HCT116 (cell line): ENCODE results near the gene ANKRD13B. TPM values are rescaled to one million over a fixed set of nuclear protein-coding genes. Genes with fewer than 3 reads are reported as not detected.

Source experiments
- ATAC-seq: fragments of 200-7000 bp; cut with Tn5 transposase; 2 replicates; pipeline ENCODE4 v1.9.1; 2020; ENCODE audit warnings: mild to moderate bottlenecking, moderate library complexity
- BruUV-seq: library from RNA; stranded (reverse); fragments of 400-500 nt; replicated peaks from 2 replicates; lab custom pipeline; 2021; lab: Mats Ljungman, UMichigan
- CTCF ChIA-PET: fragments of 300-600 bp; sonication (Branson Sonifier 250); formaldehyde crosslinking; loops from one replicate; lab custom pipeline; 2021; ENCODE audit warnings: antibody characterized with exemption; lab: Charles Lee
- POLR2A ChIA-PET: fragments of 300-600, 350-600 bp; sonication (Branson Sonifier 250); formaldehyde crosslinking; loops from one replicate; lab custom pipeline; 2021; ENCODE audit warnings: antibody characterized with exemption; lab: Charles Lee
- RAD21 ChIA-PET, 2 experiments: fragments of 300-600 bp; sonication (Branson Sonifier 250); formaldehyde crosslinking; loops; one replicate each; lab custom pipeline; 2023; ENCODE audit warnings: low total read pairs in 2 of 2; ENCODE audit not compliant: uncharacterized antibody in 2 of 2, unreplicated experiment in 2 of 2, low non-redundant PET in 1 of 2; lab: Charles Lee
- DNase-seq: peaks from one replicate; pipeline ENCODE4 v3.0.0-alpha.2; 2010; ENCODE audit warnings: low read depth, low spot score
- H2AFZ ChIP-seq: fragments of 200-600 bp; shearing (Covaris generic), sonication (generic); 2 replicates; pipeline ENCODE4 v1.6.1; 2017; ENCODE audit warnings: low read depth, mixed run types, mixed read lengths, antibody characterized with exemption, low read length; ENCODE audit not compliant: poor library complexity, severe bottlenecking
- H3K27ac ChIP-seq: 2 replicates; pipeline ENCODE4 v1.5.1; 2012; ENCODE audit warnings: low read depth, low read length
- H3K27me3 ChIP-seq: fragments of 200-600 bp; sonication (generic); 2 replicates; pipeline ENCODE4 v1.6.1; 2016; ENCODE audit warnings: mixed run types, low read length, mixed read lengths; ENCODE audit not compliant: insufficient read depth
- H3K36me3 ChIP-seq, 2 experiments: fragments of 200-500 bp in 1 of 2; fragments of 200-600 bp in 1 of 2; sonication (Bioruptor generic) in 1 of 2; sonication (generic) in 1 of 2; 2 replicates each; pipeline versions ENCODE4 v1.5.1 to v1.6.1; 2014 to 2016; ENCODE audit warnings: low read length in 2 of 2, inconsistent platforms in 1 of 2, mixed read lengths in 1 of 2, mixed run types in 1 of 2; ENCODE audit not compliant: insufficient read depth in 2 of 2, control insufficient read depth in 1 of 2
- H3K4me1 ChIP-seq, 2 experiments: fragments of 200-600 bp in 1 of 2; sonication (generic) in 1 of 2; 2 replicates each; pipeline versions ENCODE4 v1.5.1 to v1.6.1; 2012 to 2017; ENCODE audit warnings: low read length in 2 of 2, inconsistent platforms in 1 of 2, mild to moderate bottlenecking in 1 of 2, mixed read lengths in 1 of 2, mixed run types in 1 of 2, moderate library complexity in 1 of 2; ENCODE audit not compliant: insufficient read depth in 2 of 2, control insufficient read depth in 1 of 2
- H3K4me2 ChIP-seq: fragments of 200-600 bp; sonication (generic); 2 replicates; pipeline ENCODE4 v1.6.1; 2017; ENCODE audit warnings: mixed run types, low read length, mixed read lengths
- H3K4me3 ChIP-seq, 2 experiments: fragments of 200-600 bp in 1 of 2; sonication (generic) in 1 of 2; replicated peaks in 1 of 2; 2 replicates each; pipeline ENCODE4 v1.5.1; 2011 to 2016; ENCODE audit warnings: low read length in 2 of 2, control low read depth in 1 of 2, low read depth in 1 of 2, mild to moderate bottlenecking in 1 of 2, mixed read lengths in 1 of 2, mixed run types in 1 of 2
- H3K79me2 ChIP-seq: fragments of 200-600 bp; sonication (generic); 2 replicates; pipeline ENCODE4 v1.6.1; 2017; ENCODE audit warnings: mild to moderate bottlenecking, mixed run types, low read length, moderate library complexity, mixed read lengths; ENCODE audit not compliant: insufficient read depth
- H3K9ac ChIP-seq: fragments of 200-600 bp; sonication (generic); 2 replicates; pipeline ENCODE4 v1.6.1; 2016; ENCODE audit warnings: low read length, mixed read lengths
- H3K9me2 ChIP-seq: fragments of 200-600 bp; sonication (generic), shearing (Covaris generic); 2 replicates; pipeline ENCODE4 v1.6.1; 2017; ENCODE audit warnings: mixed run types, mild to moderate bottlenecking, moderate library complexity; ENCODE audit not compliant: insufficient read depth
- H3K9me3 ChIP-seq, 2 experiments: fragments of 200-500 bp in 1 of 2; fragments of 200-600 bp in 1 of 2; sonication (Bioruptor generic) in 1 of 2; sonication (generic) in 1 of 2; 2 replicates each; pipeline ENCODE4 v1.6.1; 2014 to 2017; ENCODE audit warnings: low read length in 2 of 2, mixed read lengths in 2 of 2, inconsistent platforms in 1 of 2, low read depth in 1 of 2, mild to moderate bottlenecking in 1 of 2, mixed run types in 1 of 2, moderate library complexity in 1 of 2; ENCODE audit not compliant: control insufficient read depth in 1 of 2, insufficient read depth in 1 of 2
- H4K20me1 ChIP-seq: fragments of 200-600 bp; sonication (generic), shearing (Covaris generic); 2 replicates; pipeline ENCODE4 v1.6.1; 2017; ENCODE audit warnings: mixed run types, mild to moderate bottlenecking, moderate library complexity; ENCODE audit not compliant: insufficient read depth
- ATF3 ChIP-seq: IDR thresholded peaks from 2 replicates; pipeline ENCODE4 v1.6.1; 2012
- CBX3 ChIP-seq: IDR thresholded peaks from 2 replicates; pipeline ENCODE4 v1.6.1; 2012; ENCODE audit warnings: low read depth
- CTCF ChIP-seq, 3 experiments: fragments of 200-600 bp in 1 of 3; sonication (generic) in 1 of 3; IDR thresholded peaks in 2 of 3; conservative IDR thresholded peaks in 1 of 3; 2 replicates each; pipeline ENCODE4 v1.5.1; 2012 to 2017; ENCODE audit warnings: low read depth in 2 of 3, low read length in 2 of 3, antibody characterized with exemption in 1 of 3, borderline replicate concordance in 1 of 3, control low read depth in 1 of 3, mild to moderate bottlenecking in 1 of 3, mixed read lengths in 1 of 3, mixed run types in 1 of 3, moderate library complexity in 1 of 3; ENCODE audit not compliant: insufficient read depth in 1 of 3
- EGR1 ChIP-seq: IDR thresholded peaks from 2 replicates; pipeline ENCODE4 v1.6.1; 2012; ENCODE audit warnings: low read depth
- EZH2 ChIP-seq: fragments of 200-600 bp; sonication (generic); IDR thresholded peaks from 2 replicates; pipeline ENCODE4 v1.6.1; 2017; ENCODE audit warnings: antibody characterized with exemption, mixed run types
- EZH2phosphoT487 ChIP-seq: fragments of 200-600 bp; IDR thresholded peaks from 2 replicates; pipeline ENCODE4 v1.6.1; 2018; ENCODE audit warnings: antibody characterized with exemption, borderline replicate concordance
- FOSL1 ChIP-seq: IDR thresholded peaks from 2 replicates; pipeline ENCODE4 v1.6.1; 2012; ENCODE audit warnings: low read depth
- JUND ChIP-seq: IDR thresholded peaks from 2 replicates; pipeline ENCODE4 v1.6.1; 2012
- POLR2AphosphoS5 ChIP-seq: IDR thresholded peaks from 2 replicates; pipeline ENCODE4 v1.6.1; 2011; ENCODE audit warnings: mild to moderate bottlenecking, low read depth, low read length, moderate library complexity
- RAD21 ChIP-seq: IDR thresholded peaks from 2 replicates; pipeline ENCODE4 v1.6.1; 2012; ENCODE audit warnings: low read depth, mild to moderate bottlenecking
- SP1 ChIP-seq: IDR thresholded peaks from 2 replicates; pipeline ENCODE4 v1.6.1; 2012; ENCODE audit warnings: low read depth
- SRF ChIP-seq: IDR thresholded peaks from 2 replicates; pipeline ENCODE4 v1.6.1; 2012; ENCODE audit warnings: low read depth
- TCF7L2 ChIP-seq: IDR thresholded peaks from 2 replicates; pipeline ENCODE4 v1.7.0; 2011; ENCODE audit warnings: borderline replicate concordance, inconsistent platforms; ENCODE audit not compliant: insufficient read depth, insufficient read length; ENCODE audit errors: extremely low read depth
- YY1 ChIP-seq: IDR thresholded peaks from 2 replicates; pipeline ENCODE4 v1.6.1; 2011; ENCODE audit warnings: low read length, low read depth, moderate library complexity, mild to moderate bottlenecking; ENCODE audit not compliant: insufficient replicate concordance; ENCODE audit errors: extremely low read depth
- ZFX ChIP-seq: fragments of 450-650 bp; IDR thresholded peaks from 2 replicates; pipeline ENCODE4 v1.6.1; 2017
- ZNF274 ChIP-seq: fragments of 200-500 bp; sonication (Bioruptor generic); IDR thresholded peaks from 2 replicates; pipeline ENCODE4 v1.6.1; 2014; ENCODE audit warnings: mild to moderate bottlenecking, low read depth, low read length, inconsistent platforms
- intact Hi-C: fragments of 100-400 bp; cut with micrococcal nuclease; formaldehyde crosslinking; loops from 2 replicates; pipeline ENCODE4 v1.10.0; 2022
- total RNA-seq: library from RNA; stranded (reverse); gene quantifications from one replicate; pipeline ENCODE4 v1.2.1, GENCODE V29; 2021; ENCODE audit not compliant: unreplicated experiment
- TF ChIP-seq, protein P1 (sequence below): IDR thresholded peaks from 2 replicates; pipeline ENCODE4 v1.6.1; 2012; ENCODE audit warnings: low read depth

Gene ANKRD13B
- total RNA-seq, 1 experiment from 2014 or later: 27.4 TPM

GRCh38 chr17:29629839-29630238 lies 36.9 kb downstream of the ANKRD13B start:
- intact Hi-C loops: no loop called here
- CTCF ChIA-PET: no interaction called here
- ATAC-seq (no peak), DNase-seq (no peak)
- peaks cover 0 to 11% of the 10 kb centered on the region in 2 experiments; a peak in 3 of 4 replicates for H3K4me1 ChIP-seq
- H3K79me2 ChIP-seq: no peaks in the 10 kb centered on the region
- H3K4me3 ChIP-seq: no peak overlapping the region
- POLR2A ChIA-PET: no interaction called here
- no peaks in the 10 kb centered on the region for H3K27me3 ChIP-seq
- H3K9ac ChIP-seq: no peak overlapping the region
- peaks cover 0 to 2% of the 10 kb centered on the region in 2 experiments; a peak in 1 of 4 replicates for H3K36me3 ChIP-seq
- H3K9me2 ChIP-seq: no peaks in the 10 kb centered on the region
- H3K27ac ChIP-seq: no peak overlapping the region
- RAD21 ChIA-PET: no interaction called here
- BruUV-seq: no TSS peak
- no peaks in the 10 kb centered on the region for H3K9me3 ChIP-seq
- H2AFZ ChIP-seq: no peak overlapping the region
- H4K20me1 ChIP-seq: no peaks in the 10 kb centered on the region
- no peak overlapping the region for H3K4me2 ChIP-seq
- TF ChIP-seq CBX3 (no peak), EZH2 (no peak), FOSL1 (no peak), SRF (no peak), TCF7L2 (no peak), ATF3 (no peak), CTCF (IDR thresholded peaks at IDR 0.05 in 2 of 3, conservative IDR thresholded peaks at IDR 0.05 in 1 of 3; ENCODE audit: borderline replicate concordance in 1 of 3, insufficient read depth in 1 of 3, low read depth in 2 of 3, low read length in 2 of 3) (no peak), ZNF274 (no peak), ZFX (no peak), JUND (no peak), POLR2AphosphoS5 (no peak), EGR1 (no peak), YY1 (no peak), SP1 (no peak), RAD21 (no peak), EZH2phosphoT487 (no peak)
- TF ChIP-seq, protein P1, sequence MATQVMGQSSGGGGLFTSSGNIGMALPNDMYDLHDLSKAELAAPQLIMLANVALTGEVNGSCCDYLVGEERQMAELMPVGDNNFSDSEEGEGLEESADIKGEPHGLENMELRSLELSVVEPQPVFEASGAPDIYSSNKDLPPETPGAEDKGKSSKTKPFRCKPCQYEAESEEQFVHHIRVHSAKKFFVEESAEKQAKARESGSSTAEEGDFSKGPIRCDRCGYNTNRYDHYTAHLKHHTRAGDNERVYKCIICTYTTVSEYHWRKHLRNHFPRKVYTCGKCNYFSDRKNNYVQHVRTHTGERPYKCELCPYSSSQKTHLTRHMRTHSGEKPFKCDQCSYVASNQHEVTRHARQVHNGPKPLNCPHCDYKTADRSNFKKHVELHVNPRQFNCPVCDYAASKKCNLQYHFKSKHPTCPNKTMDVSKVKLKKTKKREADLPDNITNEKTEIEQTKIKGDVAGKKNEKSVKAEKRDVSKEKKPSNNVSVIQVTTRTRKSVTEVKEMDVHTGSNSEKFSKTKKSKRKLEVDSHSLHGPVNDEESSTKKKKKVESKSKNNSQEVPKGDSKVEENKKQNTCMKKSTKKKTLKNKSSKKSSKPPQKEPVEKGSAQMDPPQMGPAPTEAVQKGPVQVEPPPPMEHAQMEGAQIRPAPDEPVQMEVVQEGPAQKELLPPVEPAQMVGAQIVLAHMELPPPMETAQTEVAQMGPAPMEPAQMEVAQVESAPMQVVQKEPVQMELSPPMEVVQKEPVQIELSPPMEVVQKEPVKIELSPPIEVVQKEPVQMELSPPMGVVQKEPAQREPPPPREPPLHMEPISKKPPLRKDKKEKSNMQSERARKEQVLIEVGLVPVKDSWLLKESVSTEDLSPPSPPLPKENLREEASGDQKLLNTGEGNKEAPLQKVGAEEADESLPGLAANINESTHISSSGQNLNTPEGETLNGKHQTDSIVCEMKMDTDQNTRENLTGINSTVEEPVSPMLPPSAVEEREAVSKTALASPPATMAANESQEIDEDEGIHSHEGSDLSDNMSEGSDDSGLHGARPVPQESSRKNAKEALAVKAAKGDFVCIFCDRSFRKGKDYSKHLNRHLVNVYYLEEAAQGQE: no peak
